Erythroblast (primary cell): ENCODE data around the gene FNDC3B.

Experiments
- GATA1 ChIP-seq: IDR thresholded peaks from 2 replicates; pipeline ENCODE4 v1.6.1; 2011; ENCODE audit warnings: low read depth, mild to moderate bottlenecking, control low read depth, low read length, moderate library complexity
- POLR2A ChIP-seq: IDR thresholded peaks from 2 replicates; pipeline ENCODE4 v1.6.1; 2011; ENCODE audit warnings: mild to moderate bottlenecking, low read length

DNA sequence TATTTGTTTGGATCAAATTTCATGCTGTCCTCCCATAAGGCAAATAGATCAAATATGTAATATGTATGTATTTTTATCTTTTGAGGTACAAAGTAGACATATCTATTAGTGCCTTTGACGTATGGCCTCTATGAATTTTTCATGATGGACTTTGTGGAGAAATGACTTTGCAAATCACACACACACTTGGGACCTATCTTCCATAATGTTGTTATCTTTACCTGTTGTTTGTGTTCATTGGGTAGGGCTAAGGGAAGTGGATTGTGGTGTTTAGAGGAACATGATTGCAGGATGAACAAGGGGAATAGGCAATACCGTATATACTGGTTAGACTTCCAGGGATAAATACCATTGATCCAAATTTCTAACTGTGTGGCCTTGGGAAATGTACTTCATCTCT, 266.6 kb downstream of the FNDC3B start:
- no peak for TF ChIP-seq POLR2A
- TF ChIP-seq GATA1: no peak
